Kidney glomerular epithelial cell (primary cell): ENCODE results near the gene RRAS2.
"Not testable (repeated sequence)": the region's sequence is repeated elsewhere in the genome, so short reads cannot be mapped to it uniquely, and the experiment has no call there.

Experiments used
- DNase-seq: peaks from one replicate; lab custom pipeline; 2025; lab: John Stamatoyannopoulos, UW

The RRAS2 gene

GRCh38 chr11:14255238-14255534, 103.8 kb downstream of the RRAS2 start:
- DNase-seq, result no peak

- DNase-seq, result no peak
Measured at GRCh38 chr11:14254533-14255237, 104.3 kb downstream of the RRAS2 start.

- no peak for DNase-seq
Measured at GRCh38 chr11:14253840-14254239, 105.1 kb downstream of the RRAS2 start.

GRCh38 chr11:14253421-14253820, 105.6 kb downstream of the RRAS2 start:
- DNase-seq, result no peak

DNA sequence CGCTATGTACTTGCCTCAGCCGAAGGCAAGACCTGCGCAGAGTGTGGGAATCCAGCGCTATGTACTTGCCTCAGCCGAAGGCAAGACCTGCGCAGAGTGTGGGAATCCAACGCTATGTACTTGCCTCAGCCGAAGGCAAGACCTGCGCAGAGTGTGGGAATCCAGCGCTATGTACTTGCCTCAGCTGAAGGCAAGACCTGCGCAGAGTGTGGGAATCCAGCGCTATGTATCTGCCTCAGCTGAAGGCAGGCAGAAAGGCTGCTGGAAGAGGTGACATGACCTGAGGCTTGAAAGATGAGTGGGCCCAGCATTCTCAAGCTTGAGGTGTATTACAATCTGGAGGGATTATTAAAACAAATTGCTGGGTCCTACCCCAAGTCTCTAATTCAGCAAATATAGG, 106.5 kb downstream of the RRAS2 start:
- not testable (repeated sequence) for DNase-seq

- DNase-seq, result no peak
Measured at GRCh38 chr11:14251754-14252153, 107.2 kb downstream of the RRAS2 start.

GRCh38 chr11:14249121-14249963, 109.6 kb downstream of the RRAS2 start:
- DNase-seq, result peak; percentile 36

DNA sequence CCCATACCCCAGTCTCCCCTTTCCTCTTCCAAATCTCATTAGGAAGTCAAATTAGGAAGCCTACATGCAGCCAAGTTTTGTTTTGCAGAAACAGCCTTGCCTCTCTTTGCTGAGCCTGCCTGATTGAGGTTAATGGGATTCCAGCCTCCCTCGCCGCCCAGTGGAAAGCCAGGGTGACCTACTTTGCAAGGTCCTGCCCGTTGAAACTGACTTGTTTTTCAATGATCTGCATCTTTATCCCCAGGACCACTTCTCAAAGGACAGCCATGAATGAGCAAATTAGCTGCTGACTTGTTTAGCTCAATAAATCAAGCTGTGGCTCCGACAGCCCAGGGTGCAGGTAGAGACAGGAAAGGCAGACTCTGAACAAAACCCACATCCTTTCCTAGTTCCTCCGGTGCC, 110.4 kb downstream of the RRAS2 start:
- DNase-seq, result no peak

DNA sequence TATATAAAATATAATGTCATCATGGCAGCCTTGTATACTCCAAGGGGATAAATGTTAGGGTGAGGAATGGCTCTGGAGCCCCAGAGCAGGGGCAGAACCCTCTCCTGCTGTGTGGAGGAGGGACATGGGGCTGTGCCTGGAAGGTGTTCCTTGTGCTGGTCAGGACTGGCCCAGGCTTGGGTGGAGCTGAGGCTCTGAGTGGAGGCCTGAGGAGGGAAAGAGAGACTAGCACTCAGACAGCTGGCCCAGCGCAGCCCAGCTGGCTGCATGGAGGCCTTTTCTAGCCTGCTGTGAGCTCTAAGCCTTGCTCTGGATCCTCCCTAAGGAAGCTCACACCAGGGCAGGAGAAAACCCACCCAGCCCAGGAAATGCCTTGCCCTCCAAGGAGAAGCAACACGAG, 113.5 kb downstream of the RRAS2 start:
- DNase-seq, result no peak

DNA sequence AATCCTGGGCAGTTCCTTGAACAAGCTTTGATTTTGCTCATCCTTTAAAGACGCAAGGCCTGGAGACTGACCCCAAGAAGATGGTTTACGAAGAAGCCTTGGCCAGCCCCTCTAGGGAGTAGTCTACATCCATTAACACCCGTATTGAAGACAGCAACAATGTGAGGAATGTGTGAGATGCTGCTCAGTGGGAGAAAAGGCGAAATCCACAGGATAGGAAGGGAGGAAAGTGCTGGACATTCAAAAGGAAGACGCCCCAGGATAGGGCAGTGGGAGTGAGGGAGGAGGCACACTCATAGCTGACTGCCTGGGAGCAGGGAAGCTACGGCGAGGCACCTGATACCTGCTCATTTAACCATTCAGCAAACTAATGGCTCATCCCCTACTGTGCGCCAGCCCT, 114.1 kb downstream of the RRAS2 start:
- DNase-seq, result no peak

- no peak for DNase-seq
Measured at GRCh38 chr11:14242733-14243132, 116.2 kb downstream of the RRAS2 start.

DNA sequence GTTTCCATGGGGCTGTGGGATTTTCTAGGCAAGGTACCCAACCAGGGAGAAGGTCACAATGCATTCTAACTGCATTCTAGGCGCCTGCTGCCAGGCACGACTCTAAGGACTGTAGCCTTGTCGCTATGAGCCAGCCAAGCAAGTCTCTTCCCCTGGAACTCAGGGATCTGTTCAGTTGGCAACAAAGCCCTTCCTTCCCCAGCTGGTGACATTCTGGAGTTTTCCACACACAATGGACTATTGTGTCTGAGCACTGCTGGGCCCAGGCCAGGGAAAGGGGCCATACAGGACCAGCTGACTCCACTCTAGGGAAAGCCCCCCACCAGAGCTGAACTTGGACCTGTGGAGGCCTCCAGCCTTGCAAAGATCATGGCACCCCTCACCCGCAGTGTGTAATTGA, 116.8 kb downstream of the RRAS2 start:
- no peak for DNase-seq

- DNase-seq, result no peak
Measured at GRCh38 chr11:14240951-14241350, 118.0 kb downstream of the RRAS2 start.

- DNase-seq, result no peak
Measured at GRCh38 chr11:14240221-14240620, 118.8 kb downstream of the RRAS2 start.

DNA sequence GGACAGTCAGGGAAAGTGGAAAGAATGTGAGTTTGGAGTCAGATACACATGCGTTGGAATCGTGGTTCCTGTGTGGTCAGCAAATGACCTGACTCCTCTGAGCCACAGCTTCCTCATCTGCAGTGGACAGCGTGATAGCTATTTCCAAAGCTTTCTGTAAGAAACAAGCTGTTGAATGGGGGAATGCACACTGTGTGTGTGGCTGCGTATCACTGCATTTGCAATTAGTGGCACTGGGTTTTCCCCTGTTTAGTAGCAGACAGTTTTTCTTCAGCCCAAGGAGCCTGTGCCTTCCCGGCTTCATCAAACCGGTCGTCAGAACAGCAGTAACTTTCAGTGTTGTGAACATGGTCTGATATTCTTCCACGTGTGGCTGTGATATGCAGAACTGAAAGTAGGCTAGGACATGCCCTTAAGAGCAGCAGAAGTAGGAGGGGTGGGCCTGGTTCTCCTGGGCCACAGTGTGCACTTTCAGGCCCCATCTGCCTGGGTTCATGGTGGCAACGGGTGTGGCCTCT, 121.5 kb downstream of the RRAS2 start:
- DNase-seq, result no peak

DNA sequence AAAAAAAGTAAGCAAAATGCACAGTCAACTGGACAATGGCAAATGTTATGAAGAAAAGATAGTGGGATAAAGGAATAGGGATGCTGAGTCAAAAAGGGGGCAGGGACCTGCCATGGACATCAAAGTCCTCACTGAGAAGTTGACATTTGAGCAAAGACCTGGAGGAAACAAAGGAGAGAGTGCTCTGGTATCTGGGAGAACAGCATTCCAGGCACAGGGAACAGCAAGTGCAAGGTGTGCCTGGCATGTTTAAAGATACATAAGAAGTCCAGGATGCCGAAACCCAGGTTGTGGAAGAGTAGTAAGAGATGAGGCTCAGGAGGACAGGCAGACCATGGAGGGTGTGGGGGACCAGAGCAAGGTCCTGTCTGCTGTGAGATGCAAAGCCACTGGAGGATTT, 123.3 kb downstream of the RRAS2 start:
- no peak for DNase-seq

GRCh38 chr11:14234446-14234845, 124.5 kb downstream of the RRAS2 start:
- no peak for DNase-seq

- DNase-seq, result no peak
Measured at GRCh38 chr11:14232652-14233051, 126.3 kb downstream of the RRAS2 start.

GRCh38 chr11:14230407-14230806, 128.6 kb downstream of the RRAS2 start:
- no peak for DNase-seq

- DNase-seq, result no peak
Measured at GRCh38 chr11:14229472-14229871, 129.5 kb downstream of the RRAS2 start.

DNA sequence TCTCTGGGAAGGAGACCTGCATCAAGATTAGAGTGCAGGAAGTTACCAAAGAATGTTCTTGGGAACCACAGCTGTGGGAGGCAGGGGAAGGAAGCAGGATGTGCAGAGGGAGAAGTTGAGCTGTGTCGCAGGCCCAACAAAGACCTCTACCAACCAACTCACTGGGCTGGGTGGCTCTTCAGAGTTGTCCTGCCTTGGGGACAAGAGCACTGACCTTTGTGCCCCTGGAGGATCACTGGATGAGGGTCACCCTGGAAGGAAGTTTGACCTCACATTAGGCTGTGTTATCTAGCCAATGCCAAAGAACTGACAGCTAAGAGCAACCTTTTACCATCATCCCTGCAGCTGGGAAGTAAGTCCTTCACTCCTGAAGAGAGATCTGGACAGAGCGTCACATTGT, 130.6 kb downstream of the RRAS2 start:
- DNase-seq, result no peak
